Activated T-cell treated with anti-CD3 and anti-CD28 coated beads, Interleukin-2, amount 50 U/mL, for 72 hours (primary cell): ENCODE data around the gene MGAT4B. TPM values are rescaled to one million over a fixed set of nuclear protein-coding genes. Genes with fewer than 3 reads are reported as not detected.
"Not testable (repeated sequence)": the region's sequence is repeated elsewhere in the genome, so short reads cannot be mapped to it uniquely, and the experiment has no call there.

Source experiments
- ATAC-seq, 2 donors: fragments of 150-1000 bp; cut with Tn5 transposase; replicated peaks in 1 of 2; 2 replicates each; pipeline ENCODE4 v1.10.0; 2021; ENCODE audit warnings: moderate library complexity in 2 of 2, mild to moderate bottlenecking in 1 of 2
- DNase-seq, 2 donors: peaks; one replicate each; pipeline ENCODE4 v3.0.0; 2021 to 2022; ENCODE audit warnings: mixed read lengths in 1 of 2
- H3K27ac Mint-ChIP-seq: one replicate; pipeline ENCODE4 v1.8.0; 2022; ENCODE audit warnings: mild to moderate bottlenecking, moderate library complexity, mixed read lengths
- H3K27me3 Mint-ChIP-seq: one replicate; pipeline ENCODE4 v1.8.0; 2022; ENCODE audit warnings: low read depth, mixed read lengths
- H3K36me3 Mint-ChIP-seq, 2 donors: one replicate each; pipeline ENCODE4 v1.8.0; 2022; ENCODE audit warnings: mixed read lengths in 2 of 2, mild to moderate bottlenecking in 1 of 2; ENCODE audit not compliant: insufficient read depth in 2 of 2
- H3K4me1 Mint-ChIP-seq: one replicate; pipeline ENCODE4 v1.8.0; 2022; ENCODE audit warnings: low read depth, mixed read lengths
- H3K4me3 Mint-ChIP-seq, 2 donors: one replicate each; pipeline ENCODE4 v1.8.0; 2022; ENCODE audit warnings: mild to moderate bottlenecking in 2 of 2, mixed read lengths in 2 of 2, moderate library complexity in 2 of 2
- H3K9me3 Mint-ChIP-seq, 2 donors: one replicate each; pipeline ENCODE4 v1.8.0; 2022; ENCODE audit warnings: mixed read lengths in 2 of 2
- total RNA-seq, 2 donors: library from RNA; stranded (reverse); gene quantifications; one replicate each; pipeline ENCODE4 v1.2.3, GENCODE V29; 2022

Gene MGAT4B
- total RNA-seq, 2 donors from 2014 or later: 101 to 108 TPM

- H3K4me1 Mint-ChIP-seq: peaks cover 25% of the 10 kb centered on the region
- no peak overlapping the region for H3K4me3 Mint-ChIP-seq
- DNase-seq (no peak), ATAC-seq (no peak)
- H3K27ac Mint-ChIP-seq: no peak overlapping the region
- peaks cover 0 to 1% of the 10 kb centered on the region in 2 donors for H3K9me3 Mint-ChIP-seq
- H3K36me3 Mint-ChIP-seq: peaks cover 0 to 7% of the 10 kb centered on the region in 2 donors
- no peaks in the 10 kb centered on the region for H3K27me3 Mint-ChIP-seq
These were observed 13.8 kb downstream of the MGAT4B start for GRCh38 chr5:179792612-179793467.

DNA sequence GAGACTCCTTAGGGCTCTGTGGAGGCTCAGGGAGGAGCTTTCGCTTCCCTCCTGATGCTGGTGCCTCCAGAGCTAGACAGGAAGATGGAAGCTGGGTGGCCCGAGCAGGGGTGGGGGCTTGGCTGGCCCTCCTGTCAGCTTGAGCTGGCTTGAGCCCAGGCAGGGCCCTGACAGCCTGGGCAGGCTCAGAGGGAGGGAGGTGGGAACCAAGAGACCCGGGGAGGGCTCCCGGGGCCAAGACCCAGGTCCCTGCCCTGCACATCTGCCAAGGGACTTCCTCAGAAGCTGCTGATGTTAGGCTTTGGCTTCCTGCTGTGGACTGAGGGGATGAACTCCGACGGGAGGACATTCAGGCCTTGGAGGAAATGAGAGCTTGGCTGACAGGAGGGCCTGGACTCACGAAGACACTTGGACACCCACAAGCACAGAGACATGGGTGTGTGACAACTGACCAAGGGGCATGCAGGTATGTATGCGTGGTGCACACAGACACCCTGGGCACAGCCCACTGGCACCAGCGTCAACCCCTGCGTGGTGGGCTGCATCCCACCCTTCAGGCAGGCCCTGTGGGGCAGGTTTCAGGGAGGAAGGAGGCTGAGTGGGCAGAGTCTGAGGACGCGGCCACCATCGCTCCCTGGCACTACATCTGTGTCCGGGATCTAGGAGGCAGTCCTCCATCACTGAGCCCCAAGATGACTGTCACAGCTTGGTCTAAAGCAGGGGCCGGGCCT, 14.6 kb downstream of the MGAT4B start:
- ATAC-seq (no peak), DNase-seq (no peak)
- peaks cover 0 to 1% of the 10 kb centered on the region in 2 donors for H3K9me3 Mint-ChIP-seq
- H3K27ac Mint-ChIP-seq: no peak overlapping the region
- H3K36me3 Mint-ChIP-seq: peaks cover 0 to 4% of the 10 kb centered on the region in 2 donors
- H3K27me3 Mint-ChIP-seq: no peaks in the 10 kb centered on the region
- no peak overlapping the region for H3K4me3 Mint-ChIP-seq
- peaks cover 25% of the 10 kb centered on the region for H3K4me1 Mint-ChIP-seq

GRCh38 chr5:179789278-179789677, 17.4 kb downstream of the MGAT4B start:
- not testable (repeated sequence) for H3K9me3 Mint-ChIP-seq, DNase-seq, H3K27ac Mint-ChIP-seq, H3K36me3 Mint-ChIP-seq, H3K27me3 Mint-ChIP-seq, H3K4me3 Mint-ChIP-seq, ATAC-seq
- H3K4me1 Mint-ChIP-seq: peaks cover 18% of the 10 kb centered on the region

DNA sequence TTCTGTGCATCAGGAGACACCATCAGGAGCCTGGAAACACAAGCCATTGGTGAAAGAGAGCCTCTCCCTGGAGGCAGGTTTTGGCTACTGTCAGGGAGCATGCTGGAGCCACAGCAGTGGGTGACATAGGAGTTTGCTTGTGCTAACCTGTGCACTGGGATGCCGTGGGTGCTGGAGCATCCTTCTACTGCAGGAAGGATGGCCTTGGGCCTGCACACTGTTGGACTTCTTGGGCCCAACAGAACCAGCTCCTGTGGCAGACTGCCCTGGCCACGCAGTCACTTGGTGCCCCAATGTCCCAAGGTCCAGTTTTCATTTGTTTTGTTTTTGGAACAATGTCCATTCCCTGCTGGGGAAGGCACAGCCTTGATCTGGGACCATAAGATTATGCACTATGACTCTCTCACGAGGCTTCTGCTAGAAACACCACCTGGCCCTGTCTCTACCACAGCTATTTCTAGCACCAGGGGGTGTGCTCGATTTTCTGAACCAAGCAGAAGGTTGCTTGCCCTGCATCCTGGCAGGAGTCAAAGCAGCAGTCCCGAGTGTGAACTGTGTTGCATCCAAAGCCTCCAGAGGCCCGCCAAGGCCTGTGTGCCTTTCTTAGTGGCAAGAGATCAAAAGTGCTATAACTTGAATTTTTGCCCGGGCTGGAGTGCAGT, 18.3 kb downstream of the MGAT4B start:
- ATAC-seq (no peak), DNase-seq (no peak)

GRCh38 chr5:179786861-179787260, 19.8 kb downstream of the MGAT4B start:
- H3K4me1 Mint-ChIP-seq: no peaks in the 10 kb centered on the region

More for the DNA sequence above, 18.3 kb downstream of the MGAT4B start:
- Mint-ChIP-seq H3K27ac (no peak overlapping the region), H3K9me3 (peaks cover 0 to 1% of the 10 kb centered on the region in 2 donors), H3K27me3 (no peaks in the 10 kb centered on the region), H3K4me3 (no peak overlapping the region), H3K4me1 (peaks cover 8% of the 10 kb centered on the region), H3K36me3 (no peaks in the 10 kb centered on the region)

DNA sequence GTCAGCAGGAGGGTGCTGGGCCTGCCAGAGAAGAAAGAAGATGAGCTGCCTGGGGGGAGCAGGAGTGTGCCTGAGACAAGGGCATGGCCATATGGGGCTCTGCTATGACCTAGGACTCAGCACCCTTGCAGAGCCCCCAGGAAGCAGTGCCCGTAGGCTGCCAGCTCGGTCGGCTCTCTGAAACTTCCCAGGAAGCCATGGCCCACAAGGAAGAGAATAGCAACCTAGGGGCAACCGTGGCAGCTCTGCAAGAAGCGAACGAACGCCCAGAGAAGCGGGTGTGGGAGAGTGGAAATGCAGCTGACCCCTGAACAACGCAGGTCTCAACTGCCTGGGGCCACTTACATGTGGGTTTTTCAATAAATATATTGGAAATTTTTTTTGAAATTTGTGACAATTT, 23.5 kb downstream of the MGAT4B start:
- H3K9me3 Mint-ChIP-seq: no peaks in the 10 kb centered on the region
- H3K27me3 Mint-ChIP-seq: no peaks in the 10 kb centered on the region
- H3K4me3 Mint-ChIP-seq: no peak overlapping the region
- DNase-seq: no peak
- ATAC-seq: no peak
- H3K4me1 Mint-ChIP-seq: no peaks in the 10 kb centered on the region
- H3K36me3 Mint-ChIP-seq: peaks cover 0 to 1% of the 10 kb centered on the region in 2 donors
- H3K27ac Mint-ChIP-seq: no peak overlapping the region

More at GRCh38 chr5:179786861-179787260, 19.8 kb downstream of the MGAT4B start:
- Mint-ChIP-seq H3K4me3 (no peak overlapping the region), H3K36me3 (no peaks in the 10 kb centered on the region), H3K9me3 (peaks cover 0 to 1% of the 10 kb centered on the region in 2 donors), H3K27me3 (no peaks in the 10 kb centered on the region), H3K27ac (no peak overlapping the region)
- DNase-seq (no peak), ATAC-seq (no peak)

DNA sequence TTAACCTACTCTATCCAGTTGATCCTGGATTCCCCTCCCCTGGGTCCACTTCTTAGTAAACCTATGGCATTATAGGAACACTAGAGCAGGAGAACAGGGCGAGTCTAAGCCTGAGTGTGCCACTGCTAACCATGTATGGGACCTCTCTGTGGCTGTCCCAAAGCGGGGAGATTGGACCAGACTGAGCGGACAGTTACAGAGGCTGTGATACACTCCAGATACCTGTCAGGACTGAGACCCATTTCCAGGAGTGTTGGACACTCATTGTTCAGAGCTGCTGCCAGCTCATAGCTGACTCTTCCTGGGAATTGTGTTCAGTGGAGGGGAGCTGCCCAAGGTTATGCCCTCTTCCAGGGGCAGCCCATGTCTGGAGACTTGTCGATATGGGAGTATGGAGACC, 24.8 kb downstream of the MGAT4B start:
- H3K9me3 Mint-ChIP-seq: no peaks in the 10 kb centered on the region
- ATAC-seq (no peak), DNase-seq (no peak)
- H3K4me1 Mint-ChIP-seq: no peaks in the 10 kb centered on the region
- H3K4me3 Mint-ChIP-seq: no peak overlapping the region
- H3K27ac Mint-ChIP-seq: no peak overlapping the region
- peaks cover 5 to 8% of the 10 kb centered on the region in 2 donors for H3K36me3 Mint-ChIP-seq
- H3K27me3 Mint-ChIP-seq: no peaks in the 10 kb centered on the region

GRCh38 chr5:179780362-179780761, 26.3 kb downstream of the MGAT4B start:
- no peak overlapping the region for H3K27ac Mint-ChIP-seq

DNA sequence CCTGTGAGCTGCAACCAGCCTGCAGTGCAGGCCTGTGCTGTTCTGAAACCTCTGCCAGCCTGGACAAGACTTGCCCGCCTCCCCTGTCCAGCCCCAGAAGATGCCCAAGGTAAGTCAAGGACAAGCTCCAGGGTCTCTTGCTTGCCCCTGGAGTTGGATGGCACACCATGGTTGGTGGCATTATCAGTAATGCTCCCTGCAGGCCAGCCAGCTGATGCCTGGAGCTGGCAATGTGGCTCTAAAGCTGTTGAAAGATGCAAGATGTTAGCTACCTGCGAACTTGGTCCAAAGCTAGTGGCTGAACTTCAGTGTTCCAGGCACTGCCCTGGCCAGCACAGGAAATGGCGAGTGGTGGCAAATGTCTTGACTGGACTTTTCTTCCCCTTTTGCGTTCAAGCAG, 26.8 kb downstream of the MGAT4B start:
- no peak for ATAC-seq
- Mint-ChIP-seq H3K4me1 (no peaks in the 10 kb centered on the region), H3K9me3 (no peaks in the 10 kb centered on the region), H3K27me3 (no peaks in the 10 kb centered on the region), H3K27ac (no peak overlapping the region), H3K36me3 (peaks cover 5 to 12% of the 10 kb centered on the region in 2 donors), H3K4me3 (no peak overlapping the region)
- DNase-seq: no peak

More at GRCh38 chr5:179780362-179780761, 26.3 kb downstream of the MGAT4B start:
- no peak overlapping the region for H3K4me3 Mint-ChIP-seq
- DNase-seq (no peak), ATAC-seq (no peak)
- no peaks in the 10 kb centered on the region for H3K9me3 Mint-ChIP-seq
- H3K4me1 Mint-ChIP-seq: no peaks in the 10 kb centered on the region
- peaks cover 5 to 12% of the 10 kb centered on the region in 2 donors for H3K36me3 Mint-ChIP-seq
- H3K27me3 Mint-ChIP-seq: no peaks in the 10 kb centered on the region

- H3K27ac Mint-ChIP-seq: peak overlapping the region; percentile 6
- no peaks in the 10 kb centered on the region for H3K27me3 Mint-ChIP-seq
- H3K9me3 Mint-ChIP-seq: no peaks in the 10 kb centered on the region
- H3K36me3 Mint-ChIP-seq: peaks cover 5 to 19% of the 10 kb centered on the region in 2 donors
- no peak for DNase-seq
- ATAC-seq: no peak
- no peaks in the 10 kb centered on the region for H3K4me1 Mint-ChIP-seq
- H3K4me3 Mint-ChIP-seq: no peak overlapping the region
These were observed 28.1 kb downstream of the MGAT4B start for GRCh38 chr5:179778591-179778990.

DNA sequence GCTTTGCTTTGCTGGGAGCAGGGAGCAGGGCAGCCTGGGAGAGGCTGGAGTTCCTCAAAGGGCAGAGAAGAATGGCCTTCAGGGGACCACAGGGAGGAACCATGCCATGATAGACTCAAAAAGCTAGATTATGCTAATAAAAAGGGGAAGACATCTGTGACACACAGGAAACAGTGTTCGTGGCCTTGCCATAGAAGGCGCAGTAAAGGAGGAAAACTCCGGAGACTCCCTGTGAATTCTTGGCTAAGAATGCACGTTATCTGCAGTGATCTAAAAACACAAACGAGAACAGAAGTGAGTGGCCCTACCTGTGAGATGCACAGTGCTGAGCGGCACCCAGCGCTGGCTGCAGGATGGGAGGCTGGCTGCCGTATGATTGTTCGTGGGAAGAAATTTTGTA, 28.8 kb downstream of the MGAT4B start:
- Mint-ChIP-seq H3K9me3 (no peaks in the 10 kb centered on the region), H3K27ac (peak overlapping the region; percentile 49), H3K36me3 (peaks cover 5 to 24% of the 10 kb centered on the region in 2 donors), H3K4me3 (no peak overlapping the region), H3K4me1 (no peaks in the 10 kb centered on the region), H3K27me3 (no peaks in the 10 kb centered on the region)
- ATAC-seq (no peak), DNase-seq (no peak)

- ATAC-seq (no peak), DNase-seq (no peak)
- H3K36me3 Mint-ChIP-seq: peaks cover 5 to 24% of the 10 kb centered on the region in 2 donors
- peak overlapping the region; percentile 49 for H3K27ac Mint-ChIP-seq
- H3K4me3 Mint-ChIP-seq: no peak overlapping the region
- no peaks in the 10 kb centered on the region for H3K4me1 Mint-ChIP-seq
- no peaks in the 10 kb centered on the region for H3K9me3 Mint-ChIP-seq
- no peaks in the 10 kb centered on the region for H3K27me3 Mint-ChIP-seq
These were observed 29.2 kb downstream of the MGAT4B start for GRCh38 chr5:179777456-179777855.

DNA sequence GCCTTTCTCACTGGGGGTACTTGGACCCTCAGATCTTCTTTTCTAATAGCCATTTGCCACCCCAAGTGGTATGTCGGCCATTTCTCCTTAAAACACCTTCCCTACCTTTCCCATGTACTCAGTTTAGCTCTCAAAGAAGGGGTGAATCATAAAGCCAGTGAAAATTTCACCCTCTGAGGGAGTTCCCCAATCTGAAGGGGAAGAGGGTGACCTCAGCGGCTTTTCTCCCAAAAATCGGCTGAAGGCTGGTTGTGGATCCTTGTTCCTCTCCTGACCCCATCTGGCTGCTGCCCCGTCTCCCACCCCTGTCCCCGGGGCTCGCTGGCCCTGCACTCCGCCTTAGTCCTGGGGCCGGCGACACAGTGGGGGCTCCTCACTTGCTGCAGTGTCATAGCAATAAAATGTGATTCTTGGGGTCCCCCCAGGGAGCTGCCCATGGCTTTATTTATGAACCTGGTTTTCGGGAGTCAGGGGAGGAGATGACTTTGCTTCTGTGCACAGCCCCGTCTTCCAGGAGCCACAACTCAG, 30.2 kb downstream of the MGAT4B start:
- ATAC-seq: no peak

More for the DNA sequence above, 30.2 kb downstream of the MGAT4B start:
- H3K4me1 Mint-ChIP-seq: no peaks in the 10 kb centered on the region
- DNase-seq: no peak
- peaks cover 5 to 24% of the 10 kb centered on the region in 2 donors for H3K36me3 Mint-ChIP-seq
- no peaks in the 10 kb centered on the region for H3K9me3 Mint-ChIP-seq
- no peak overlapping the region for H3K4me3 Mint-ChIP-seq
- no peaks in the 10 kb centered on the region for H3K27me3 Mint-ChIP-seq
- H3K27ac Mint-ChIP-seq: no peak overlapping the region
